OCI-LY3 (cell line): Measurements from ENCODE around the gene IGFN1.

Source experiments
- H2AFZ ChIP-seq: fragments of 200-600, 300-600 bp; shearing (Covaris generic); 2 replicates; pipeline ENCODE4 v1.6.0; 2014; ENCODE audit warnings: antibody characterized with exemption, low read depth, low read length
- H3K27ac ChIP-seq: fragments of 200-600, 300-600 bp; sonication (generic); 2 replicates; pipeline ENCODE4 v1.5.1; 2014; ENCODE audit warnings: mild to moderate bottlenecking, low read length, moderate library complexity, mixed read lengths
- H3K27me3 ChIP-seq: fragments of 200-600, 300-600 bp; sonication (generic); 2 replicates; pipeline ENCODE4 v1.6.1; 2014; ENCODE audit warnings: low read depth, low read length, mixed read lengths
- H3K36me3 ChIP-seq: fragments of 200-600, 300-600 bp; sonication (generic); replicated peaks from 2 replicates; pipeline ENCODE3; 2014; ENCODE audit warnings: low read depth, low read length, mixed read lengths
- H3K4me1 ChIP-seq: fragments of 300-600, 200-600 bp; sonication (generic); 2 replicates; pipeline ENCODE4 v1.6.1; 2014; ENCODE audit warnings: low read length, mixed read lengths
- H3K4me2 ChIP-seq: fragments of 200-600, 300-600 bp; sonication (generic); 2 replicates; pipeline ENCODE4 v1.6.1; 2014; ENCODE audit warnings: low read length, mixed read lengths
- H3K4me3 ChIP-seq: fragments of 300-600, 200-600 bp; sonication (generic); 2 replicates; pipeline ENCODE4 v1.5.1; 2014; ENCODE audit warnings: antibody characterized with exemption, mild to moderate bottlenecking, low read length, moderate library complexity
- H3K79me2 ChIP-seq: fragments of 300-600, 200-600 bp; shearing (Covaris generic); 2 replicates; pipeline ENCODE4 v1.6.1; 2014; ENCODE audit warnings: mild to moderate bottlenecking, low read length, mixed read lengths
- H3K9ac ChIP-seq: fragments of 300-600, 200-600 bp; shearing (Covaris generic); 2 replicates; pipeline ENCODE4 v1.6.0; 2014; ENCODE audit warnings: mild to moderate bottlenecking, low read length, moderate library complexity
- H3K9me3 ChIP-seq: fragments of 200-600, 300-600 bp; shearing (Covaris generic); 2 replicates; pipeline ENCODE4 v1.6.1; 2014; ENCODE audit warnings: low read length, mixed read lengths; ENCODE audit not compliant: insufficient read depth
- H4K20me1 ChIP-seq: fragments of 200-600, 300-600 bp; sonication (generic); 2 replicates; pipeline ENCODE4 v1.6.1; 2016; ENCODE audit warnings: low read length, mixed read lengths; ENCODE audit not compliant: insufficient read depth
- EZH2phosphoT487 ChIP-seq: fragments of 200-600 bp; shearing (Covaris generic); IDR thresholded peaks from 2 replicates; pipeline ENCODE4 v1.6.1; 2018; ENCODE audit warnings: antibody characterized with exemption, mixed run types, low read depth
- TF ChIP-seq, protein P1 (sequence below): fragments of 200-600, 300-600 bp; sonication (generic); IDR thresholded peaks from 2 replicates; pipeline ENCODE4 v1.5.1; 2014; ENCODE audit warnings: antibody characterized with exemption, low read length, low read depth

IGFN1 gene

DNA sequence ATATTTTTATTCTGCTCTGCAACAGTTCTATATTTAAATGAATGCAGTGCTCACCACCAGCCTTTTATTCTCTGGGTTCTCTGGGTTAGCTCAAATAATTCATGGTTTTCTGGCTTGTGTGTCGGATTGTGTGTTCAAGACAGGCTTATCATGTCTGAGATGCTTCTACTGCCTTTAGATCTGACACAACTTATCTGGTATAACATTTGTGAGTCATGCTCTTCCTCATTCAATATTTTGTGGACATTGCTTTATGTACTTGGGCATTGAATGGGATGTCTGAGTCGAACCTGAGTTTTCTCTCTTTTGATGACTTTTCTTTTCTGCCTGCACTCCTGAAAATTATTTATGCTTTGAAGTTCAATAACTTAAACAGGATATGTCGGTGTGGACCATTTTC, 75.1 kb downstream of the IGFN1 start:
- Histone ChIP-seq H3K27ac (no peak overlapping the region), H2AFZ (no peak overlapping the region), H3K27me3 (peaks cover 60% of the 10 kb centered on the region), H4K20me1 (no peaks in the 10 kb centered on the region), H3K9me3 (no peaks in the 10 kb centered on the region), H3K4me1 (no peaks in the 10 kb centered on the region), H3K4me3 (no peak overlapping the region), H3K4me2 (no peak overlapping the region), H3K9ac (no peak overlapping the region), H3K36me3 (no peaks in the 10 kb centered on the region), H3K79me2 (no peaks in the 10 kb centered on the region)
- TF ChIP-seq, protein P1, sequence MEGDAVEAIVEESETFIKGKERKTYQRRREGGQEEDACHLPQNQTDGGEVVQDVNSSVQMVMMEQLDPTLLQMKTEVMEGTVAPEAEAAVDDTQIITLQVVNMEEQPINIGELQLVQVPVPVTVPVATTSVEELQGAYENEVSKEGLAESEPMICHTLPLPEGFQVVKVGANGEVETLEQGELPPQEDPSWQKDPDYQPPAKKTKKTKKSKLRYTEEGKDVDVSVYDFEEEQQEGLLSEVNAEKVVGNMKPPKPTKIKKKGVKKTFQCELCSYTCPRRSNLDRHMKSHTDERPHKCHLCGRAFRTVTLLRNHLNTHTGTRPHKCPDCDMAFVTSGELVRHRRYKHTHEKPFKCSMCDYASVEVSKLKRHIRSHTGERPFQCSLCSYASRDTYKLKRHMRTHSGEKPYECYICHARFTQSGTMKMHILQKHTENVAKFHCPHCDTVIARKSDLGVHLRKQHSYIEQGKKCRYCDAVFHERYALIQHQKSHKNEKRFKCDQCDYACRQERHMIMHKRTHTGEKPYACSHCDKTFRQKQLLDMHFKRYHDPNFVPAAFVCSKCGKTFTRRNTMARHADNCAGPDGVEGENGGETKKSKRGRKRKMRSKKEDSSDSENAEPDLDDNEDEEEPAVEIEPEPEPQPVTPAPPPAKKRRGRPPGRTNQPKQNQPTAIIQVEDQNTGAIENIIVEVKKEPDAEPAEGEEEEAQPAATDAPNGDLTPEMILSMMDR = no peak
- no peak for TF ChIP-seq EZH2phosphoT487

DNA sequence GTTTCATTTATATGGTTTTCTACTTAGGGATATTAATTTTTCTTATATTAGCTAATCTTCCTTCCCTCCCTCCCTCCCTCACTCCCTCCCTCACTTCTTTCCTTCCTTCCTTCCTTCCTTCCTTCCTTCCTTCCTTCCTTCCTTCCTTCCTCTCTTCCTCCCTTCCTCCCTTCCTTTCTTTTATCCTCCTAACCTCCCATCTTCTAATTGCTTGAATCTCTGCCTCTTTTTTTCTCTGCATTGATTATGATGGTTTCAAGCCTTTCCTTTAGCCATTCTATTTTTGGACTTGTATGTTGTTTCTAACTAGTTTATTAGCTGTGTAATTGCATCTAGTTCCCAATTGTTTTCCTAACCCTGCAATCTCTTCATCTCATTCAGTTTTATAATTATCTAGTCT, 75.7 kb downstream of the IGFN1 start:
- Histone ChIP-seq H2AFZ (no peak overlapping the region), H4K20me1 (no peaks in the 10 kb centered on the region), H3K4me2 (no peak overlapping the region), H3K9me3 (no peaks in the 10 kb centered on the region), H3K4me3 (no peak overlapping the region), H3K27ac (no peak overlapping the region), H3K4me1 (no peaks in the 10 kb centered on the region), H3K27me3 (peaks cover 63% of the 10 kb centered on the region), H3K79me2 (no peaks in the 10 kb centered on the region), H3K36me3 (no peaks in the 10 kb centered on the region), H3K9ac (no peak overlapping the region)
- TF ChIP-seq EZH2phosphoT487 = no peak
- TF ChIP-seq, protein P1 = no peak

DNA sequence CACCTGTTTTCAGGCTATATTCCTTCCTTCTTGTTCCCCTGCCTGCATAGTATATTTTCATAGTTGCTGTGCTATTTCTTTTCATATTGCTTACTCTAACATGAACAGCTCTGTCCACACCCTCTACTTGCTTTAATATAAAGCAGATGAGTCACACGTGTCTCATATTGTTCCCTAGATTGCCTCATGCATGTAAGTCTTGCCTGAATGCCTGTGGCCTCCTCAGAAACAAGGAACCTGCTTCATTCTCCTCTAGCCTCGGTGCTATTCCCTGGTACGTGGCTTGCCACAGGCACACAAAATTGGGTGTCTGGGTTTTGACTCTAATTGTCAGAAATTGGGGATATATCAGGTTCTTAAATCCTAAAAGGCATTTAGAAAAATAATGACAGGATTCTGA, 76.2 kb downstream of the IGFN1 start:
- Histone ChIP-seq H3K36me3 (no peaks in the 10 kb centered on the region), H2AFZ (no peak overlapping the region), H4K20me1 (no peaks in the 10 kb centered on the region), H3K9ac (no peak overlapping the region), H3K4me1 (no peaks in the 10 kb centered on the region), H3K4me3 (no peak overlapping the region), H3K9me3 (no peaks in the 10 kb centered on the region), H3K79me2 (no peaks in the 10 kb centered on the region), H3K4me2 (no peak overlapping the region), H3K27me3 (peaks cover 68% of the 10 kb centered on the region), H3K27ac (no peak overlapping the region)
- TF ChIP-seq EZH2phosphoT487 = no peak
- TF ChIP-seq, protein P1 = no peak

DNA sequence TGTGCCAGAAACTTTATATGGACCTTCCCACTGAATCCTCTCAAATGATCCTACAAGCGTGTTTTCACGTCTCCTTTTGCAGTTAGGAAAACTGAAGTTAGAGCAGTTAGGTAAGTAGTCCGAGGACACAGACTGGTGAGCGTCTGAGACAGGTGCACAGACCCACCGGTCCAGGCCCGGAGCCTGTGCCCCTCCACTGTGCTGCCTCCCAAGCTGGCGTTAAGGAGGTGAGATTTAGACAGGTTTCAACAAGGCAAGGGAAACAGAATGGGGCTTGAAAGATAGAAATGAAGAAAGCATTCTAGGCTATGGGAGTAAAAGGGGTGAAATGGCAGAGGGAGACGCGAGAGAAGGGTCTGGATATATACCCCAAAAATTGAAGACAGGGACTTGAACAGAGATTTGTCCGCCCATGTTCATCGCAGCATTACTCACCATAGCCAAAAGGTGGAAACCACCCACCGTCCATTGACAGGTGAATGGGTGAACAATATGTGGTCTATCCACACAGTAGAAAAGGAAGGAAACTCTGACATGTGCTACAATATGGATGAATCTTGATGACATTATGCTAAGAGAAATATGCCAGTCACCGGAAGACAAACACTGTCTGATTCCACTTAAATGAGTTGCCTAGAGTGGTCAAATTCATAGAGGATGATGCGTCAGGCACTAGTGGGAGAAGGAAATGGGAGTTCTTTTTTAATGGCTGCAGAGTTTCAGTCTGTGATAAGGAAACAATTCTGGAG, 77.0 kb downstream of the IGFN1 start:
- no peak overlapping the region for H3K4me3 ChIP-seq
- H3K27ac ChIP-seq = no peak overlapping the region
- H3K4me1 ChIP-seq = no peaks in the 10 kb centered on the region
- no peak overlapping the region for H3K9ac ChIP-seq
- H4K20me1 ChIP-seq = no peaks in the 10 kb centered on the region
- H2AFZ ChIP-seq = no peak overlapping the region
- H3K36me3 ChIP-seq = no peaks in the 10 kb centered on the region
- no peaks in the 10 kb centered on the region for H3K79me2 ChIP-seq
- peaks cover 74% of the 10 kb centered on the region for H3K27me3 ChIP-seq
- H3K9me3 ChIP-seq = no peaks in the 10 kb centered on the region
- H3K4me2 ChIP-seq = no peak overlapping the region
- TF ChIP-seq EZH2phosphoT487 = no peak
- TF ChIP-seq, protein P1 = no peak
